Measurements from ENCODE around the gene ZNF418. TPM values are rescaled to one million over a fixed set of nuclear protein-coding genes. Genes with fewer than 3 reads are reported as not detected.
"Not testable (repeated sequence)": the region's sequence is repeated elsewhere in the genome, so short reads cannot be mapped to it uniquely, and the experiment has no call there.

The ZNF418 gene
- total RNA-seq, 2 donors from 2014 or later, result 2.7 to 6.5 TPM

GRCh38 chr19:57927587-57927986 is 7.6 kb downstream of the ZNF418 start:
- no peak overlapping the region for H3K27ac Mint-ChIP-seq
- no peaks in the 10 kb centered on the region for H3K4me1 Mint-ChIP-seq
- H3K4me3 Mint-ChIP-seq, result no peak overlapping the region
- peaks cover 16% of the 10 kb centered on the region for H3K9me3 ChIP-seq (ENCODE audit: control insufficient read depth, low read length, poor library complexity, severe bottlenecking)
- DNase-seq, result no peak
- no peaks in the 10 kb centered on the region for H3K27me3 Mint-ChIP-seq
- ATAC-seq, result no peak
- H3K36me3 Mint-ChIP-seq (ENCODE audit: low read depth), result no peaks in the 10 kb centered on the region

GRCh38 chr19:57916168-57916995 is 18.8 kb downstream of the ZNF418 start, which contains the start of gene ZNF417:
Gene ZNF417 (minus strand): TSS chr19:57916592. CDS start chr19:57916411, 181 bp downstream.
- not testable (repeated sequence) for H3K27me3 Mint-ChIP-seq; H3K9me3 ChIP-seq (ENCODE audit: control insufficient read depth, low read length, poor library complexity, severe bottlenecking); H3K36me3 Mint-ChIP-seq (ENCODE audit: low read depth)
- Mint-ChIP-seq H3K4me1 (peaks cover 15% of the 10 kb centered on the region), H3K27ac (peak within 1 kb of the TSS; percentile 98), H3K4me3 (peak within 1 kb of the TSS; percentile 93)
- peak; percentile 98 for ATAC-seq
- DNase-seq, result peak; percentile 71 to 79 (median 78)

- peaks cover 15% of the 10 kb centered on the region for H3K4me1 Mint-ChIP-seq
- peaks cover 6% of the 10 kb centered on the region for H3K9me3 ChIP-seq (ENCODE audit: control insufficient read depth, low read length, poor library complexity, severe bottlenecking)
- no peaks in the 10 kb centered on the region for H3K36me3 Mint-ChIP-seq (ENCODE audit: low read depth)
- H3K27me3 Mint-ChIP-seq, result no peaks in the 10 kb centered on the region
- no peak overlapping the region for H3K27ac Mint-ChIP-seq
- no peak for DNase-seq
- no peak for ATAC-seq
- peak overlapping the region; percentile 93 for H3K4me3 Mint-ChIP-seq
These were observed 20.7 kb downstream of the ZNF418 start for GRCh38 chr19:57914531-57914930.

- H3K4me3 Mint-ChIP-seq, result no peak overlapping the region
- H3K9me3 ChIP-seq (ENCODE audit: control insufficient read depth, low read length, poor library complexity, severe bottlenecking), result peaks cover 10% of the 10 kb centered on the region
- no peak overlapping the region for H3K27ac Mint-ChIP-seq
- ATAC-seq, result no peak
- H3K27me3 Mint-ChIP-seq, result no peaks in the 10 kb centered on the region
- peaks cover 6% of the 10 kb centered on the region for H3K36me3 Mint-ChIP-seq (ENCODE audit: low read depth)
- DNase-seq, result no peak
- peaks cover 5% of the 10 kb centered on the region for H3K4me1 Mint-ChIP-seq
These were observed 27.8 kb downstream of the ZNF418 start for GRCh38 chr19:57907394-57907793.

- peaks cover 8% of the 10 kb centered on the region for H3K36me3 Mint-ChIP-seq (ENCODE audit: low read depth)
- DNase-seq, result no peak
- peaks cover 4% of the 10 kb centered on the region for H3K9me3 ChIP-seq (ENCODE audit: control insufficient read depth, low read length, poor library complexity, severe bottlenecking)
- H3K27me3 Mint-ChIP-seq, result no peaks in the 10 kb centered on the region
- no peak overlapping the region for H3K27ac Mint-ChIP-seq
- no peak for ATAC-seq
- peaks cover 2% of the 10 kb centered on the region for H3K4me1 Mint-ChIP-seq
- H3K4me3 Mint-ChIP-seq, result no peak overlapping the region
These were observed 29.9 kb downstream of the ZNF418 start for GRCh38 chr19:57905258-57905657.

DNA sequence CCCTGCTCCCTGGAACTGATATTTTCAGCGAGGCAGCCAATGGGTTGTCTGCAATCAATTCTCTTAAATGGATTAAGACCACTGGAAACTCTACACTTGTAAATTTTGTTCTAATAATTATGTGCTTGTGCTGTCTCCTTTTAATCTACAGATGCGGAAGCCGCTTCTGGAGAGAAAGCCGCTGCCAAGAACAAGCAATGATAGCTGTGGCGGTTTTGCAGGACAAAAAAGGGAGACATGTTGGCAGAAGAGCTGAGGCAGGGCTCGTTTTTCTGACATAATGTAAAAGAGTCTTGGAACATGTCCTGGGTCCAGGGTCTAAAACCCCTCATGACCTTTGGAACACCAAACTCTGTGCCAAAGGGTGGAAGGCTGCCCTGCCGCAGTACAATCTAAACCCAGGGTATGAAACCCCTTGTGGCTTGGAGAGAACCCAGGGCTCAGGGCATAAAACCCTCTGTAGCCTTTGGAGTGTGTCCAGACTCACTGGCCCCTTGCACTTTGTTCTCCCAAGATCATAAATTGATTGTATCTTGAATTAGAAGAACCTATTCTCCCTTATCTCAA is 31.5 kb downstream of the ZNF418 start:
- Mint-ChIP-seq H3K4me1 (peaks cover 2% of the 10 kb centered on the region), H3K4me3 (no peak overlapping the region)

GRCh38 chr19:57900311-57900710 is 34.9 kb downstream of the ZNF418 start:
- ATAC-seq (no peak), DNase-seq (no peak)
- H3K27me3 Mint-ChIP-seq, result no peaks in the 10 kb centered on the region
- H3K36me3 Mint-ChIP-seq (ENCODE audit: low read depth), result peaks cover 2% of the 10 kb centered on the region
- H3K9me3 ChIP-seq (ENCODE audit: control insufficient read depth, low read length, poor library complexity, severe bottlenecking), result no peaks in the 10 kb centered on the region
- no peak overlapping the region for H3K4me3 Mint-ChIP-seq
- peaks cover 2% of the 10 kb centered on the region for H3K4me1 Mint-ChIP-seq
- H3K27ac Mint-ChIP-seq, result no peak overlapping the region

More for the DNA sequence above, 31.5 kb downstream of the ZNF418 start:
- Mint-ChIP-seq H3K27ac (peak overlapping the region; percentile 27), H3K27me3 (no peaks in the 10 kb centered on the region), H3K36me3 (ENCODE audit: low read depth) (peaks cover 2% of the 10 kb centered on the region)
- DNase-seq, result no peak
- no peak for ATAC-seq
- H3K9me3 ChIP-seq (ENCODE audit: control insufficient read depth, low read length, poor library complexity, severe bottlenecking), result peaks cover 4% of the 10 kb centered on the region

- not testable (repeated sequence) for ATAC-seq; H3K27me3 Mint-ChIP-seq; H3K4me3 Mint-ChIP-seq; H3K9me3 ChIP-seq (ENCODE audit: control insufficient read depth, low read length, poor library complexity, severe bottlenecking); H3K4me1 Mint-ChIP-seq; H3K36me3 Mint-ChIP-seq (ENCODE audit: low read depth); H3K27ac Mint-ChIP-seq; DNase-seq
These were observed 44.5 kb downstream of the ZNF418 start for GRCh38 chr19:57890706-57891105.

DNA sequence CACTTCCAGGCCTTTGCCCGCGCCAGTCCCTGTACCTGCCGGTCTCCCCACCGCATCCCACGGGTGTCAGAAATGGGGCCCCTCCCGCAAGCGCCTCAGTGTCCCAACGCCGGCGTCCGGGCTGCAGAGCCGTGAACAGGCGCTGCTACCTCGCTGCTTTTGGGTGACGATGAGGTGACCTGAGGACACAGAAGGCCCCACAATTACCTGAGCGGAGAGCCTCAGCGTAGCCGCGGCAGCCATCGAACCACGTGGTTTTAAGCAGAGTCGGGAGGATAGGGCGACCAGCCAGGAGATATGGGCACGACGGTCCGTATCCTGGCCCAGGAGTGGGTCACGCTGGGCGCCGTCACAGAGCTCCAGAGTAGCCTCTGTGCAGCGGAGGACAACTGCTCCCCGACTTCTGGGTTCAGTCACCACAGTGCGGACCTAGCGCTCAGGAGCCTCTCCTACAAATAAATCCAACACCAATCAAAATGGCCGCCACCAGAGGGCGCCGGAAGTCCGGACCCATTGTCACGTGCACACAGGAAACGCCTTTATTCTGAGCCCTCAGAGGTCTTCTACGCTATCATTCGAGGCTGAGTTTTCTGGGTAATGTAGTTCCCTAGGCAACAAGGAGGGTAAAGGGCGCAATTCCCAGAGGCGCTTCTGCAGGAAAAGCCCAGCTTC is 46.5 kb downstream of the ZNF418 start, which contains the start of gene ZNF814:
Gene ZNF814, minus strand, starts transcription at position 478 of the 672 bp plus-strand sequence. Its CDS starts 235 bp downstream, at position 243.
- peak; percentile 22 to 75 (median 57) for DNase-seq
- H3K27me3 Mint-ChIP-seq, result no peaks in the 10 kb centered on the region
- H3K9me3 ChIP-seq (ENCODE audit: control insufficient read depth, low read length, poor library complexity, severe bottlenecking), result peaks cover 4% of the 10 kb centered on the region
- no peaks in the 10 kb centered on the region for H3K36me3 Mint-ChIP-seq (ENCODE audit: low read depth)
- H3K4me1 Mint-ChIP-seq, result peaks cover 10% of the 10 kb centered on the region
- peak; percentile 96 for ATAC-seq
- H3K27ac Mint-ChIP-seq, result peak within 1 kb of the TSS; percentile 92
- peak within 1 kb of the TSS; percentile 90 for H3K4me3 Mint-ChIP-seq

GRCh38 chr19:57888107-57888559 is 47.1 kb downstream of the ZNF418 start:
- Mint-ChIP-seq H3K27ac (peak overlapping the region; percentile 92), H3K4me3 (peak overlapping the region; percentile 90), H3K27me3 (no peaks in the 10 kb centered on the region), H3K36me3 (ENCODE audit: low read depth) (no peaks in the 10 kb centered on the region), H3K4me1 (peaks cover 10% of the 10 kb centered on the region)
- peaks cover 4% of the 10 kb centered on the region for H3K9me3 ChIP-seq (ENCODE audit: control insufficient read depth, low read length, poor library complexity, severe bottlenecking)
- no peak for DNase-seq
- no peak for ATAC-seq

DNA sequence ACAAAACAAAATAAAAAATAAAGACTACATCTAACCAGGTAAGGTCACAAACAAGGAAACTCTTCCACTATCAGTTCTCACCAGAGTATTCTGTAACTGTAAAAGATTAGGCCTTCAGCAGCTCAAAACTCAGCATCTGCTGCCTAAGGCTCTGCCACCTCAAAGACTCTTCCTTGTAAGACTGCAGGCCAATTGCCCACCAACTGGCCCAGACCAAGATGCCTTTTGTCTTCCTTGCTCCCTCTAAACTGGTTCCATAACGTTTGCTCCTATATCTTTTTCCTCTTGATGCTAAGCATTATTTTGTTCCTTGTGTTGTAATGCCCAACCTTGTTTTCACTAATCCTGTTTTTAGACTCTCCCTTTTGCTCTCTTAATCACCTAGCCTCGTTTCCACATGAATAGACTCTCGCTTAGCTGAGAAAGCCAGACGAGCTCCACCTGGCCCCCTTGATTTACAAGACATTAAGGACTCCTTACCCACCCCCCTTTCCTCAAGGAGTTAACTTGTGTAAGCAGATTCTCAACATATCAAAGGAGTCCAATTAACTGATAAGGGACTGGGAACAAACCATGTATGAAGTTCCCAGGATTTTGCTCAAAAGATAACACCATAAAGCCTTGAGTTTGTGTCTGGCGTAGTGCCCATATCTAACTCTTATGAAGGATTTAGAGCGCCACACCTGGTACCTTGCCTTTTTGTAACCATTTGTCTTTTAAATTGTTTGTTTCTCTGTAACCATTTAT is 47.8 kb downstream of the ZNF418 start:
- H3K27me3 Mint-ChIP-seq, result no peaks in the 10 kb centered on the region
- no peak overlapping the region for H3K27ac Mint-ChIP-seq
- peaks cover 12% of the 10 kb centered on the region for H3K4me1 Mint-ChIP-seq
- DNase-seq (no peak), ATAC-seq (no peak)
- H3K4me3 Mint-ChIP-seq, result peak overlapping the region; percentile 90
- peaks cover 4% of the 10 kb centered on the region for H3K9me3 ChIP-seq (ENCODE audit: control insufficient read depth, low read length, poor library complexity, severe bottlenecking)
- H3K36me3 Mint-ChIP-seq (ENCODE audit: low read depth), result no peaks in the 10 kb centered on the region

DNA sequence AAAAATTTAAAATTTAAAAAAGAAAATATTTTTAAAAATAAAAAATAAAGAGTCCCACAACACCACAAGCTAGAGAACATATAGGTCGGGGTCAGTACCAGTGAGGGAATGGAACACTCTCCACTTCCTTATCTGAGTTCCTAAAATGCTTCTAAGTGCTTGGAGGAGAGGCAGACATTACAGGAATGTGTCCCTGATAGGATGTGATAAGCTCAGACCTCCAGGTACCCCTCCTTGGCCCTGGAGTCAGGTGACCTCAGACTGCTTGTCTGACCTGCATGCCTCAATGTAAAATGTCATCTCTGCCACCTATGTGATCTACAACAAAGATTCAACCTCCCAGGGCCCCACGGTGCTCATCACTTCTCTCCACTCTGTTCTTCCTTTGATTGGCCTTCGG is 49.2 kb downstream of the ZNF418 start:
- Mint-ChIP-seq H3K4me1 (peaks cover 12% of the 10 kb centered on the region), H3K27me3 (no peaks in the 10 kb centered on the region), H3K4me3 (no peak overlapping the region), H3K36me3 (ENCODE audit: low read depth) (no peaks in the 10 kb centered on the region), H3K27ac (no peak overlapping the region)
- ATAC-seq (no peak), DNase-seq (no peak)
- peaks cover 4% of the 10 kb centered on the region for H3K9me3 ChIP-seq (ENCODE audit: control insufficient read depth, low read length, poor library complexity, severe bottlenecking)

Data from T-helper 17 cell (primary cell).